Kidney (tissue), 14 donors: ENCODE results near the gene GPBAR1. TPM values are rescaled to one million over a fixed set of nuclear protein-coding genes. Genes with fewer than 3 reads are reported as not detected.
A peak's percentile ranks its signal among the peaks of the same experiment; 100 is the strongest.

Source experiments
- DNase-seq, 5 donors: peaks; one replicate each; pipeline ENCODE4 v3.0.0-alpha.2; 2013 to 2020
- FAIRE-seq: peaks from 2 replicates; lab custom pipeline; 2012; peaks lifted over from hg19 to GRCh38; lab: Jason Lieb, UNC
- H3K27ac ChIP-seq, 2 donors: one replicate each; pipeline ENCODE4 v1.7.0; 2013; ENCODE audit warnings: low read depth in 2 of 2, low read length in 2 of 2, inconsistent platforms in 1 of 2
- H3K27me3 ChIP-seq: one replicate; pipeline ENCODE4 v1.7.1; 2013; ENCODE audit warnings: low read length, inconsistent platforms; ENCODE audit not compliant: control insufficient read depth, insufficient read depth
- H3K36me3 ChIP-seq, 3 donors: one replicate each; pipeline versions ENCODE4 v1.7.0 to v1.7.1; 2013; ENCODE audit warnings: low read length in 3 of 3, control low read depth in 1 of 3, inconsistent platforms in 1 of 3; ENCODE audit not compliant: insufficient read depth in 3 of 3, control insufficient read depth in 2 of 3
- H3K4me1 ChIP-seq, 3 donors: one replicate each; pipeline versions ENCODE4 v1.7.0 to v1.7.1; 2013; ENCODE audit warnings: low read length in 3 of 3, inconsistent platforms in 1 of 3, low read depth in 1 of 3; ENCODE audit not compliant: control insufficient read depth in 2 of 3, insufficient read depth in 2 of 3
- H3K4me3 ChIP-seq, 3 donors: one replicate each; pipeline versions ENCODE4 v1.7.0 to v1.8.1; 2013; ENCODE audit warnings: low read length in 3 of 3, control low read depth in 1 of 3, inconsistent platforms in 1 of 3
- H3K9ac ChIP-seq, 3 donors: one replicate each; pipeline versions ENCODE4 v1.7.0 to v1.7.1; 2013; ENCODE audit warnings: low read length in 3 of 3, control low read depth in 1 of 3, inconsistent platforms in 1 of 3
- H3K9me3 ChIP-seq, 3 donors: one replicate each; pipeline versions ENCODE4 v1.7.0 to v1.7.1; 2013; ENCODE audit warnings: low read length in 3 of 3, control low read depth in 1 of 3, inconsistent platforms in 1 of 3; ENCODE audit not compliant: control insufficient read depth in 2 of 3, insufficient read depth in 1 of 3
- intact Hi-C: fragments of 100-400 bp; cut with DNase I; formaldehyde crosslinking; loops from one replicate; pipeline ENCODE4 v1.11.1; 2022
- polyA plus RNA-seq: library from polyadenylated mRNA; stranded (reverse); fragments of 350-450 nt; fragmentation: Illumina TruSeq; extraction: RNeasy Lipid Tissue Mini Kit (QIAGEN cat#74804); gene quantifications from one replicate; pipeline ENCODE4 v1.2.3, GENCODE V29; 2014; ENCODE audit warnings: low read depth, low replicate concordance; ENCODE audit not compliant: insufficient read depth
- total RNA-seq: library from RNA; stranded (reverse); fragmentation: NEBNext Ultra II Directional; extraction: Animal tissue kit (Norgen Biotek cat#: 25700); gene quantifications from one replicate; pipeline ENCODE4 v1.2.1, GENCODE V29; 2021
- TF ChIP-seq, protein P1 (sequence below): IDR thresholded peaks from 3 replicates; pipeline ENCODE4 v1.5.1; 2012; ENCODE audit warnings: mild to moderate bottlenecking, moderate library complexity, borderline replicate concordance; ENCODE audit not compliant: insufficient read depth; ENCODE audit errors: extremely low read depth
- donor health status: control.
- donor health status: control.
- donor health status: control.
- donor health status: control.
- donor health status: control.
- donor health status: DM: yes; HTN: yes; CAD: no.
- donor health status: Normal renal cell carcinoma (clear cell type).

The GPBAR1 gene
- total and polyA plus RNA-seq, 2 donors from 2014 or later = 3.2 to 6.0 TPM

DNA sequence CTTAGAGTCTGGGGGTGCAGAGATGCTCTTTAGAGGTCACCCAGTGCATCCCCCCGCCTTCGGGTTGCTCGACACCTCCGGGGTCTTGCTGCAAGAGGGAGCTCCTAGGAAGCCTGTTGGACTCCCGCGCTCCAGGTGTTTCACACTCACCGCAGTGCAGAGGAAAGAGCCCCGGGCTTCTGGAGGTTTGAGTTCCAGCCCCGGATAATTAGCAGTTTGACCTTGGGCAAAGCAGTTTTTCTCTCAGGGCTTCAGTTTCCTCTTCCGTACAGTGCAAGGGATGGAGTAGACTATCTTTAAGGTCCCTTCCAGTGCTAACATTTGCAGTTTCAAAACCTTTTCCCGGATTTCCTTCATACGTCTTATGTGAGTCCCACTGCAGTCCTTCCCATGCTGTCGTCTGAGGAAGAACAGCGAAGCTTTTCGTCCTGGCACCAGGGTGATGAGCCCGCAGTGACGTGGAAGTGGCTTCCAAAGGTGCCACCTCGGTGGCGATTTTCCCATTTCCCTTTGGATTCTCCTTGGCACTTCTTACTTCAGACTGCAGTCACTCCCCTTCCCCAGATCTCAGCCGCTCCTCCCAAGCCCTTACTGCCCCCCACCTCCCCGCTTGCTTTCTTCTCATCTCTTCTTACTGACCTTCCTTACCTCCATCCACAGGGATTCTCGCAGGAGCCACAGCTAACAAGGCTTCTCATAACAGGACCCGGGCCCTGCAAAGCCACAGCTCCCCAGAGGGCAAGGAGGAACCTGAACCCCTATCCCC is 10.1 kb downstream of the GPBAR1 start:
- FAIRE-seq = no peak
- TF ChIP-seq, protein P1, sequence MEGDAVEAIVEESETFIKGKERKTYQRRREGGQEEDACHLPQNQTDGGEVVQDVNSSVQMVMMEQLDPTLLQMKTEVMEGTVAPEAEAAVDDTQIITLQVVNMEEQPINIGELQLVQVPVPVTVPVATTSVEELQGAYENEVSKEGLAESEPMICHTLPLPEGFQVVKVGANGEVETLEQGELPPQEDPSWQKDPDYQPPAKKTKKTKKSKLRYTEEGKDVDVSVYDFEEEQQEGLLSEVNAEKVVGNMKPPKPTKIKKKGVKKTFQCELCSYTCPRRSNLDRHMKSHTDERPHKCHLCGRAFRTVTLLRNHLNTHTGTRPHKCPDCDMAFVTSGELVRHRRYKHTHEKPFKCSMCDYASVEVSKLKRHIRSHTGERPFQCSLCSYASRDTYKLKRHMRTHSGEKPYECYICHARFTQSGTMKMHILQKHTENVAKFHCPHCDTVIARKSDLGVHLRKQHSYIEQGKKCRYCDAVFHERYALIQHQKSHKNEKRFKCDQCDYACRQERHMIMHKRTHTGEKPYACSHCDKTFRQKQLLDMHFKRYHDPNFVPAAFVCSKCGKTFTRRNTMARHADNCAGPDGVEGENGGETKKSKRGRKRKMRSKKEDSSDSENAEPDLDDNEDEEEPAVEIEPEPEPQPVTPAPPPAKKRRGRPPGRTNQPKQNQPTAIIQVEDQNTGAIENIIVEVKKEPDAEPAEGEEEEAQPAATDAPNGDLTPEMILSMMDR = no peak
- Histone ChIP-seq H3K4me3 (peak overlapping the region; percentile 81 to 95 (median 84)), H3K27me3 (no peaks in the 10 kb centered on the region), H3K4me1 (peaks cover 0 to 29% (median 8%) of the 10 kb centered on the region in 3 donors), H3K9ac (peak overlapping the region; percentile 56 to 94 (median 65)), H3K36me3 (peaks cover 0 to 42% (median 26%) of the 10 kb centered on the region in 3 donors), H3K27ac (peak overlapping the region; percentile 43 to 76), H3K9me3 (no peaks in the 10 kb centered on the region)
- peak in 1 of 5 donors; percentile 64 for DNase-seq
- intact Hi-C loops = loop anchor here (10.0 kb wide), 1 partner anchor 194 kb away; no protein-coding TSS in a partner anchor

DNA sequence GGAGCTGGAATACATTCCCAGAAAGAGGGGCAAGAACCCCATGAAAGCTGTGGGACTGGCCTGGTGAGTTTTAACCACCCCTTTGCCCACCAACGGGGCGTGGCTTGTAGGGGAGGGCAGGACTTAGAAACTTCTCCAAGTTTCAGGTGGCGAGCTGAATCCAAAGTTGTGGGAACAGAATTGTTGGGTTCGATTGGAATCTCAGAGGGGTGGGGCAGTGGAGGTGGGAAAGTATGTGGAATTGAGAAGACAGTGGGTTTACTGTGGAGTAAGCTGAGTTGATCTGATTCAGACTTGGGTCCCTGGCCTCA is 10.6 kb downstream of the GPBAR1 start:
- H3K4me3 ChIP-seq = peak overlapping the region in 2 of 3 donors; percentile 81 to 95
- H3K27ac ChIP-seq = peak overlapping the region; percentile 5 to 43
- H3K36me3 ChIP-seq = peaks cover 0 to 42% (median 26%) of the 10 kb centered on the region in 3 donors
- TF ChIP-seq, protein P1 = no peak
- DNase-seq (no peak), FAIRE-seq (no peak)
- no peaks in the 10 kb centered on the region for H3K27me3 ChIP-seq
- H3K4me1 ChIP-seq = peaks cover 0 to 29% (median 8%) of the 10 kb centered on the region in 3 donors
- no peaks in the 10 kb centered on the region for H3K9me3 ChIP-seq
- intact Hi-C loops = loop anchor here (10.0 kb wide), 1 partner anchor 193 kb away; no protein-coding TSS in a partner anchor
- H3K9ac ChIP-seq = peak overlapping the region in 2 of 3 donors; percentile 43 to 56

DNA sequence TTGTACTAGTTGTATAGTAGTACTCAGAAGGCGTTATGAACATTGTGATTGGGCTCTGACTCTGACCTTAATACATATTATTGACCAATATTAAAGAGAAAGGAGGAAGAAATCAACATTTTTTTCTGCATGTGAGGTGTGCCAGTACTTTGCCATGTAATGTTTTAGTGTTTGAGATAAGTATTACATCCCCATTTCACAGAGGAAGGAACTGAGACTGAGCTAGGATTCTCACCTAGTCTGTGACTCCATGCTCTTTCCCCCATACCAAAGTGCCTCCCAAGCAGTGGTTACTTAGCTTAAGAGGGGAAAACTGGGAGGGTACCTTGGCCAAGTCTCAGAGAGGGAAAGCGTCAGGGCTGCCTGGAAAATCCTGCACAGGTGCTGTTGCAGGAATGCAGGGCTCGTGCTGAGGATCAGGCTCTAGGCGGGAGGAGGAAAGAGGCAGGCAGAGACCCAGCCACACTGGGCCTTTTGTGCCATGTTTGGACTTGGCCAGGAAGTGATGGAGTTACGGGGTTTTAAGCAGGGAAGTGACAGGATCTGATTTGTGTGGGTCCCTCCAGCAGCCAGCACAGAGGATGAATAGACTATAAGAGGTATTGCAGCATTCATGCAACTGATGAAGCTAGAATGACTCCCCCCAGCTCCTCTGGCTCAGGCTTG is 11.2 kb downstream of the GPBAR1 start:
- intact Hi-C loops = loop anchor here (10.0 kb wide), 1 partner anchor 193 kb away; no protein-coding TSS in a partner anchor
- Histone ChIP-seq H3K9ac (peak overlapping the region in 2 of 3 donors; percentile 43 to 56), H3K9me3 (no peaks in the 10 kb centered on the region), H3K27me3 (no peaks in the 10 kb centered on the region), H3K36me3 (peaks cover 0 to 42% (median 32%) of the 10 kb centered on the region in 3 donors), H3K27ac (peak overlapping the region; percentile 40 to 43), H3K4me3 (peak overlapping the region in 2 of 3 donors; percentile 3 to 81), H3K4me1 (peaks cover 0 to 29% (median 8%) of the 10 kb centered on the region in 3 donors)
- TF ChIP-seq, protein P1 = no peak
- DNase-seq = peak in 1 of 5 donors; percentile 54
- FAIRE-seq = no peak
